IMR-90 (cell line): ENCODE measurements around the gene COTL1. TPM values are rescaled to one million over a fixed set of nuclear protein-coding genes. Genes with fewer than 3 reads are reported as not detected.

Experiments used
- ATAC-seq: fragments of 200-7000 bp; cut with Tn5 transposase; 2 replicates; pipeline ENCODE4 v1.9.1; 2020; ENCODE audit warnings: low read depth, mild to moderate bottlenecking, moderate library complexity
- BruUV-seq: library from RNA; stranded (reverse); fragments of 400-500 nt; replicated peaks from 2 replicates; lab custom pipeline; 2021; lab: Mats Ljungman, UMichigan
- CTCF ChIA-PET: fragments of 300-600 bp; formaldehyde crosslinking; extraction: SDS; loops from one replicate; lab custom pipeline; 2021; ENCODE audit warnings: antibody characterized with exemption; lab: Yijun Ruan, JAX
- POLR2A ChIA-PET: fragments of 300-600 bp; sonication (Branson Sonifier 250); formaldehyde crosslinking; loops from one replicate; lab custom pipeline; 2022; ENCODE audit warnings: antibody characterized with exemption; ENCODE audit not compliant: unreplicated experiment; lab: Charles Lee
- DNase-seq: peaks from one replicate; pipeline ENCODE4 v3.0.0; 2013
- H2AFZ ChIP-seq: replicated peaks from 2 replicates; pipeline ENCODE3; 2013; ENCODE audit warnings: low read length, mild to moderate bottlenecking; ENCODE audit not compliant: poor library complexity
- H2AK5ac ChIP-seq: 2 replicates; pipeline ENCODE4 v1.6.1; 2013; ENCODE audit warnings: low read depth, low read length, inconsistent platforms
- H2AK9ac ChIP-seq: replicated peaks from 2 replicates; pipeline ENCODE3; 2013; ENCODE audit warnings: mild to moderate bottlenecking, low read depth, low read length, moderate library complexity; ENCODE audit not compliant: poor library complexity
- H2BK120ac ChIP-seq: 2 replicates; pipeline ENCODE4 v1.6.1; 2013; ENCODE audit warnings: low read depth, low read length, inconsistent platforms
- H2BK15ac ChIP-seq: 3 replicates; pipeline ENCODE4 v1.6.1; 2013; ENCODE audit warnings: low read depth, low read length, inconsistent platforms
- H2BK20ac ChIP-seq: 2 replicates; pipeline ENCODE4 v1.6.1; 2013; ENCODE audit warnings: low read depth, mild to moderate bottlenecking, inconsistent platforms, low read length, moderate library complexity
- H2BK5ac ChIP-seq: 2 replicates; pipeline ENCODE4 v1.6.1; 2013; ENCODE audit warnings: mild to moderate bottlenecking, low read depth, low read length, inconsistent platforms; ENCODE audit not compliant: poor library complexity, severe bottlenecking
- H3K14ac ChIP-seq: replicated peaks from 2 replicates; pipeline ENCODE4 v1.6.1; 2013; ENCODE audit warnings: low read depth, low read length, inconsistent platforms
- H3K18ac ChIP-seq: 2 replicates; pipeline ENCODE4 v1.6.1; 2013; ENCODE audit warnings: low read depth, low read length, control low read depth
- H3K23ac ChIP-seq: 2 replicates; pipeline ENCODE4 v1.6.1; 2013; ENCODE audit warnings: low read depth, low read length, inconsistent platforms
- H3K27ac ChIP-seq: 2 replicates; pipeline ENCODE4 v1.5.1; 2013; ENCODE audit warnings: mild to moderate bottlenecking, control low read depth, low read length; ENCODE audit not compliant: insufficient read depth
- H3K27me3 ChIP-seq: 2 replicates; pipeline ENCODE4 v1.6.1; 2013; ENCODE audit warnings: low read length; ENCODE audit not compliant: control insufficient read depth, insufficient read depth
- H3K36me3 ChIP-seq: 2 replicates; pipeline ENCODE4 v1.6.1; 2013; ENCODE audit warnings: low read length, mixed read lengths; ENCODE audit not compliant: control insufficient read depth, insufficient read depth
- H3K4ac ChIP-seq: 2 replicates; pipeline ENCODE4 v1.6.1; 2013; ENCODE audit warnings: low read depth, low read length, inconsistent platforms
- H3K4me1 ChIP-seq: 2 replicates; pipeline ENCODE4 v1.6.1; 2013; ENCODE audit warnings: low read length, mixed read lengths; ENCODE audit not compliant: control insufficient read depth, insufficient read depth
- H3K4me2 ChIP-seq: 2 replicates; pipeline ENCODE4 v1.6.1; 2013; ENCODE audit warnings: low read depth, mild to moderate bottlenecking, control low read depth, low read length, moderate library complexity
- H3K4me3 ChIP-seq: 2 replicates; pipeline ENCODE4 v1.5.1; 2013; ENCODE audit warnings: low read depth, mild to moderate bottlenecking, control low read depth, low read length, moderate library complexity; ENCODE audit not compliant: insufficient read depth
- H3K56ac ChIP-seq: 2 replicates; pipeline ENCODE4 v1.6.1; 2013; ENCODE audit warnings: low read length, inconsistent platforms; ENCODE audit not compliant: insufficient read depth; ENCODE audit errors: extremely low read depth
- H3K79me1 ChIP-seq, 2 experiments: 2 replicates each; pipeline ENCODE4 v1.6.1; 2013; ENCODE audit warnings: low read length in 2 of 2, inconsistent platforms in 1 of 2, low read depth in 1 of 2
- H3K9ac ChIP-seq: 2 replicates; pipeline ENCODE4 v1.6.1; 2013; ENCODE audit warnings: low read depth, low read length, control low read depth
- H3K9me1 ChIP-seq: 2 replicates; pipeline ENCODE4 v1.6.1; 2013; ENCODE audit warnings: low read length, inconsistent platforms; ENCODE audit not compliant: insufficient read depth
- H3K9me3 ChIP-seq: 2 replicates; pipeline ENCODE4 v1.6.1; 2013; ENCODE audit warnings: low read length; ENCODE audit not compliant: control insufficient read depth, insufficient read depth
- H4K20me1 ChIP-seq: 2 replicates; pipeline ENCODE4 v1.6.1; 2013; ENCODE audit warnings: low read length, inconsistent platforms; ENCODE audit not compliant: insufficient read depth
- H4K5ac ChIP-seq: 2 replicates; pipeline ENCODE4 v1.6.1; 2013; ENCODE audit warnings: mild to moderate bottlenecking, low read depth, low read length, control low read depth
- H4K8ac ChIP-seq, 2 experiments: 2 replicates each; pipeline ENCODE4 v1.6.1; 2013; ENCODE audit warnings: low read depth in 2 of 2, low read length in 2 of 2, control low read depth in 1 of 2, inconsistent platforms in 1 of 2
- H4K91ac ChIP-seq: 2 replicates; pipeline ENCODE4 v1.6.1; 2013; ENCODE audit warnings: low read depth, low read length, inconsistent platforms; ENCODE audit not compliant: insufficient read depth
- MAFK ChIP-seq: IDR thresholded peaks from 2 replicates; pipeline ENCODE4 v1.6.1; 2012; ENCODE audit warnings: low read depth, low read length, improper control_type of control experiment
- MXI1 ChIP-seq: IDR thresholded peaks from 2 replicates; pipeline ENCODE4 v1.6.1; 2012; ENCODE audit warnings: low read depth, mild to moderate bottlenecking, low read length, moderate library complexity, borderline replicate concordance
- RCOR1 ChIP-seq: IDR thresholded peaks from 2 replicates; pipeline ENCODE4 v1.6.1; 2012; ENCODE audit warnings: mild to moderate bottlenecking, low read length, improper control_type of control experiment; ENCODE audit not compliant: insufficient replicate concordance
- RFX5 ChIP-seq: IDR thresholded peaks from 2 replicates; pipeline ENCODE4 v1.8.0; 2012; ENCODE audit warnings: low read depth, mild to moderate bottlenecking, low read length, moderate library complexity
- WGBS, 2 experiments: methylation state at CpG; one replicate each; pipeline versions ENCODE4 v1.1.5 to v1.1.7; 2013; ENCODE audit warnings: missing lambda C conversion rate in 2 of 2; ENCODE audit not compliant: insufficient read length in 1 of 2; ENCODE audit errors: extremely low coverage in 2 of 2; 5-methylcytosine and 5-hydroxymethylcytosine counted together
- dilution Hi-C: fragments of 300-500 bp; cut with HindIII; formaldehyde crosslinking; loops from one replicate; pipeline ENCODE4 v1.14.3; 2018; ENCODE audit warnings: low sequenced_read_pairs; ENCODE audit not compliant: unreplicated experiment
- in situ Hi-C: fragments of 300-500 bp; cut with MboI; formaldehyde crosslinking; loops from 3 replicates; pipeline ENCODE4 v1.14.3; 2019; ENCODE audit warnings: low sequenced_read_pairs, inconsistent platforms, mixed read lengths
- intact Hi-C: fragments of 100-400 bp; cut with micrococcal nuclease; formaldehyde crosslinking; loops from 2 replicates; pipeline ENCODE4 v1.10.0; 2022
- polyA plus RNA-seq, 3 experiments: library from polyadenylated mRNA; depleted of rRNA; stranded (reverse); fragments of >200 nt; gene quantifications; 2 replicates each; pipeline ENCODE4 v1.2.3, GENCODE V29; 2012; ENCODE audit warnings: low replicate concordance in 1 of 3
- total RNA-seq: library from RNA; depleted of rRNA; stranded (reverse); fragments of >200 nt; gene quantifications from 2 replicates; pipeline ENCODE4 v1.2.3, GENCODE V29; 2012
- TF ChIP-seq, protein P1 (sequence below): conservative IDR thresholded peaks from 2 replicates; pipeline ENCODE4 v1.5.1; 2012; ENCODE audit warnings: mild to moderate bottlenecking, low read depth, low read length, improper control_type of control experiment

The COTL1 gene
- total and polyA plus RNA-seq, 2 of the 4 experiments (the other 2 are of a cell fraction): 144 to 258 TPM

DNA sequence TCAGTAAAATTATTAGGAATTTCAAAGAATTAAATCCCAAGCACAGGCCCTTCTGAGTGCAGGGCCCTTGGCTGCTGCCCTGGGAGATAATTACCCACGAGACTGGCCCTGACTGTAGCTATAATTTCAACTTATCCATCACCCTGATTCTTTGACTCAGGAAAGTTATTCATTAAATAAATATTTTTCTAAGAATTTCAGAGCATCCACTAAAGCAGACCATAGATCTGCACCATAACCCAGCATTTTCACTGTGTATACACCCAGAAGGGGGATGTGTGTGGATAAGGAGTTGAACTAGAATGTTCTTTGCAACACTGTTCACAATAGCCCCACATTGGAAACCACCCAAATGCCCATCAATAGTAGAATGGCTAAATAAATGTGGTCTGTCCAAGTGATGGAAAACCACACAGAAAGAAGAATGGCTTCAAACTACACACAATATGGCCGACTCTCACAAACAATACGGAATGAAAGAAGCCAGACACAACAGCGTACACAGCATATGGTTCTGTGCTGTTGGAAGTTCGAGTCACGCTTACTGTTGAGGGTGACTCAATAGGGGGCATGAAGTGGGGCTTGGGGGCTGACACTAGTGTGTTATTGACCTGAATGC, 79.5 kb downstream of the COTL1 start:
- H4K5ac ChIP-seq: no peak overlapping the region; the same call in 1 of the 2 replicates
- H3K36me3 ChIP-seq: no peaks in the 10 kb centered on the region
- WGBS, 2 experiments: no CpG with 5 or more reads among the region's 6 CpGs
- H3K79me1 ChIP-seq: no peaks in the 10 kb centered on the region
- peaks cover 7% of the 10 kb centered on the region; the same call in 1 of the 2 replicates for H3K4me1 ChIP-seq
- dilution Hi-C loops (no loop called here), in situ Hi-C loops (no loop called here), intact Hi-C loops (no loop called here)
- H3K18ac ChIP-seq: no peak overlapping the region; the same call in 1 of the 2 replicates
- peak overlapping the region; percentile 35 to 40; a peak in 2 of 4 replicates for H4K8ac ChIP-seq
- DNase-seq: no peak
- ChIA-PET POLR2A (no interaction called here), CTCF (no interaction called here)
- no peak overlapping the region for H2BK5ac ChIP-seq
- no peak overlapping the region for H3K23ac ChIP-seq
- H3K9me1 ChIP-seq: peaks cover 5% of the 10 kb centered on the region
- no peak overlapping the region for H3K4me3 ChIP-seq
- H3K9ac ChIP-seq: no peak overlapping the region
- H2AFZ ChIP-seq: no peak overlapping the region
- H2BK120ac ChIP-seq: peak overlapping the region; percentile 19; the same call in 1 of the 2 replicates
- H2BK15ac ChIP-seq: peak overlapping the region; percentile 7; the same call in 1 of the 3 replicates
- no peak overlapping the region for H3K56ac ChIP-seq
- H3K14ac ChIP-seq: peak overlapping the region; percentile 19
- H3K27me3 ChIP-seq: no peaks in the 10 kb centered on the region
- no peaks in the 10 kb centered on the region for H3K9me3 ChIP-seq
- no peak overlapping the region for H2AK9ac ChIP-seq
- no peaks in the 10 kb centered on the region for H4K20me1 ChIP-seq
- TF ChIP-seq RCOR1 (no peak), MAFK (no peak), RFX5 (no peak), MXI1 (no peak)
- TF ChIP-seq, protein P1, sequence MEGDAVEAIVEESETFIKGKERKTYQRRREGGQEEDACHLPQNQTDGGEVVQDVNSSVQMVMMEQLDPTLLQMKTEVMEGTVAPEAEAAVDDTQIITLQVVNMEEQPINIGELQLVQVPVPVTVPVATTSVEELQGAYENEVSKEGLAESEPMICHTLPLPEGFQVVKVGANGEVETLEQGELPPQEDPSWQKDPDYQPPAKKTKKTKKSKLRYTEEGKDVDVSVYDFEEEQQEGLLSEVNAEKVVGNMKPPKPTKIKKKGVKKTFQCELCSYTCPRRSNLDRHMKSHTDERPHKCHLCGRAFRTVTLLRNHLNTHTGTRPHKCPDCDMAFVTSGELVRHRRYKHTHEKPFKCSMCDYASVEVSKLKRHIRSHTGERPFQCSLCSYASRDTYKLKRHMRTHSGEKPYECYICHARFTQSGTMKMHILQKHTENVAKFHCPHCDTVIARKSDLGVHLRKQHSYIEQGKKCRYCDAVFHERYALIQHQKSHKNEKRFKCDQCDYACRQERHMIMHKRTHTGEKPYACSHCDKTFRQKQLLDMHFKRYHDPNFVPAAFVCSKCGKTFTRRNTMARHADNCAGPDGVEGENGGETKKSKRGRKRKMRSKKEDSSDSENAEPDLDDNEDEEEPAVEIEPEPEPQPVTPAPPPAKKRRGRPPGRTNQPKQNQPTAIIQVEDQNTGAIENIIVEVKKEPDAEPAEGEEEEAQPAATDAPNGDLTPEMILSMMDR: no peak
- H2BK20ac ChIP-seq: peak overlapping the region; percentile 20; the same call in 1 of the 2 replicates
- BruUV-seq: no TSS peak
- peak; percentile 55 for ATAC-seq
- no peak overlapping the region for H3K4me2 ChIP-seq
- H3K4ac ChIP-seq: 0 out of 2 replicates have a peak overlapping the region, but pooled peaks have one; percentile 27
- peak overlapping the region; percentile 75; the same call in 1 of the 2 replicates for H2AK5ac ChIP-seq
- peak overlapping the region; percentile 22; the same call in 1 of the 2 replicates for H4K91ac ChIP-seq
- H3K27ac ChIP-seq: no peak overlapping the region
